Panc1 (cell line): ENCODE results near the gene UBXN6. TPM values are rescaled to one million over a fixed set of nuclear protein-coding genes. Genes with fewer than 3 reads are reported as not detected.

Source experiments
- ATAC-seq: fragments of 200-7000 bp; cut with Tn5 transposase; 2 replicates; pipeline ENCODE4 v1.9.1; 2020; ENCODE audit warnings: mild to moderate bottlenecking, moderate library complexity
- BruUV-seq: library from RNA; stranded (reverse); fragments of 400-500 nt; replicated peaks from 2 replicates; lab custom pipeline; 2021; lab: Mats Ljungman, UMichigan
- CTCF ChIA-PET: fragments of 300-600 bp; sonication (Branson Sonifier 250); formaldehyde crosslinking; loops from one replicate; lab custom pipeline; 2022; ENCODE audit warnings: antibody characterized with exemption; lab: Charles Lee
- POLR2A ChIA-PET: fragments of 300-600 bp; sonication (Branson Sonifier 250); formaldehyde crosslinking; loops from one replicate; lab custom pipeline; 2022; ENCODE audit warnings: antibody characterized with exemption; lab: Charles Lee
- DNase-seq: peaks from one replicate; pipeline ENCODE4 v3.0.0-alpha.2; 2010; ENCODE audit warnings: low read depth, low spot score
- H3K27ac ChIP-seq: 2 replicates; pipeline ENCODE4 v1.5.1; 2011; ENCODE audit warnings: mild to moderate bottlenecking, low read length, inconsistent platforms
- H3K27me3 ChIP-seq: fragments of 200-500 bp; sonication (Bioruptor generic); 2 replicates; pipeline ENCODE4 v1.6.0; 2014; ENCODE audit warnings: low read length, inconsistent platforms; ENCODE audit not compliant: control insufficient read depth, insufficient read depth
- H3K36me3 ChIP-seq: fragments of 200-500 bp; sonication (Bioruptor generic); 2 replicates; pipeline ENCODE4 v1.5.1; 2014; ENCODE audit warnings: inconsistent platforms, mild to moderate bottlenecking, low read length, moderate library complexity; ENCODE audit not compliant: control insufficient read depth, insufficient read depth
- H3K4me1 ChIP-seq: 2 replicates; pipeline ENCODE4 v1.5.1; 2011; ENCODE audit warnings: inconsistent platforms, mild to moderate bottlenecking, low read length, moderate library complexity; ENCODE audit not compliant: control insufficient read depth, insufficient read depth
- H3K4me3 ChIP-seq, 2 experiments: 2 replicates each; pipeline ENCODE4 v1.5.1; 2011 to 2012; ENCODE audit warnings: low read depth in 2 of 2, low read length in 2 of 2, mild to moderate bottlenecking in 2 of 2, inconsistent platforms in 1 of 2, moderate library complexity in 1 of 2
- H3K9me3 ChIP-seq: fragments of 200-500 bp; sonication (Bioruptor generic); 2 replicates; pipeline ENCODE4 v1.5.1; 2014; ENCODE audit warnings: low read depth, mild to moderate bottlenecking, inconsistent platforms, low read length, moderate library complexity; ENCODE audit not compliant: control insufficient read depth, insufficient read depth
- POLR2AphosphoS5 ChIP-seq: IDR thresholded peaks from 2 replicates; pipeline ENCODE4 v1.6.1; 2012; ENCODE audit warnings: mild to moderate bottlenecking, low read depth, low read length, moderate library complexity
- SIN3A ChIP-seq: IDR thresholded peaks from 2 replicates; pipeline ENCODE4 v1.6.1; 2012; ENCODE audit warnings: low read depth, mild to moderate bottlenecking, low read length, moderate library complexity, borderline replicate concordance; ENCODE audit not compliant: insufficient read depth
- TCF7L2 ChIP-seq: IDR thresholded peaks from 2 replicates; pipeline ENCODE4 v1.6.1; 2011; ENCODE audit warnings: mild to moderate bottlenecking, low read depth, low read length, inconsistent platforms
- in situ Hi-C: cut with HindIII; loops from 2 replicates; pipeline ENCODE4 v1.10.0; 2016; ENCODE audit warnings: low sequenced_read_pairs, low pct_unique_long_range_greater_than_20kb
- intact Hi-C: fragments of 100-400 bp; cut with micrococcal nuclease; formaldehyde crosslinking; loops from one replicate; pipeline ENCODE4 v1.10.0; 2022; ENCODE audit not compliant: unreplicated experiment
- total RNA-seq: library from RNA; stranded (reverse); gene quantifications from one replicate; pipeline ENCODE4 v1.2.1, GENCODE V29; 2021; ENCODE audit not compliant: unreplicated experiment
- TF ChIP-seq, protein P1 (sequence below): fragments of 450-650 bp; IDR thresholded peaks from 2 replicates; pipeline ENCODE4 v1.5.1; 2017; ENCODE audit warnings: mild to moderate bottlenecking
- TF ChIP-seq, protein P2 (sequence below), 2 experiments: IDR thresholded peaks; 2 replicates each; pipeline ENCODE4 v1.6.1; 2011 to 2012; ENCODE audit warnings: low read depth in 2 of 2, control low read depth in 1 of 2, low read length in 1 of 2, mild to moderate bottlenecking in 1 of 2, moderate library complexity in 1 of 2; ENCODE audit not compliant: insufficient read depth in 1 of 2

The UBXN6 gene
- total RNA-seq, 1 experiment from 2014 or later = 55.6 TPM

DNA sequence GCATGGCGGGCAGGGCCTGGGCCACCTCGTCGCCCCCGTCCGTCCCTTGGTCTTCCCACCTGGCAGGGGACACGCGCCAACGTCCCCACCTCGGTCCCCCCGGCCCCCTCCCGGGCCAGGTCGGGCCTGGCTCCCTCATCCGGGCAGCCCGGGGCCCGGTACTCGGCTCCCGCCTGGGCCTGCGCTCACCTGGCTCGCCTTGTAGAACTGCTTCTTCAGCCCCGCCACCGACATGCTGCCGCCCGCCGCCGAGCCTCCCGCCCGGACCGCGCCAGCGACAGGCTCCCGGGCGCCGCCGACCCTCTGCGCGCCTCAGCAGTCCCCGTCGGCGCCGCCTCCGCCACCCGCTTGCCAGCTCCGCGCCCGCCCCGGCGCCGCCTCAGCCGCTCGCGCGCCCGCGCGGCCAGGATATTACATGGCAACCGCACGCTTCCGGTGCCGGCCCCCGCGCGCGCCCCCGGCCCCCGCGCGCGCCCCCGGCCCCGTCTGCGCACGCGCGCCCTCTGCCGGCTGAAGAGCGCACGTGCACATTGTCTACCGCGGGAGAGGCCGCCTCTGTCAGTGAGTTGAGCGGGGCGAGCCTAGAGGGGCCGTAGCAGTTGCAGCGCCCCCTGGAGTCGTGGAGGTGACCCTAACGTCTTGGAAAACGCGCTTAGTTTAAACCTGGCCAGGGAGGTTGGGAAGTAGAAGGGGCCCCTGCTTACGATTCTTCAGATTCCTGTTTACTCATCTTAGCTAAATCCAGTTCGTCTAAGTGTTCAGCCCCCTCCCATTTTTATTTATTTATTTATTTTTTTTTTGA is 57.3 kb downstream of the UBXN6 start, which contains the start of gene SH3GL1:
TSS of gene SH3GL1 (minus strand) at position 413 of the 802 bp plus-strand sequence. CDS start at position 234, 179 bp downstream.
- POLR2A ChIA-PET = interaction anchor here (0.5 kb wide), 1 partner anchor 34 kb away, joined by 3 read pairs; no protein-coding TSS in a partner anchor
- no peaks in the 10 kb centered on the region for H3K9me3 ChIP-seq
- CTCF ChIA-PET = interaction anchor here (0.6 to 0.7 kb wide), 5 partner anchors 8 to 156 kb away, joined by 3 to 6 read pairs (median 3); no protein-coding TSS in a partner anchor
- peak; percentile 85 for ATAC-seq
- H3K4me3 ChIP-seq = peak within 1 kb of the TSS; percentile 80 to 92
- DNase-seq = peak; percentile 45
- peak within 1 kb of the TSS; percentile 89 for H3K27ac ChIP-seq
- BruUV-seq = no TSS peak
- H3K27me3 ChIP-seq = no peaks in the 10 kb centered on the region
- in situ Hi-C loops = no loop called here
- intact Hi-C loops = loop anchor here (5.0 kb wide), 1 partner anchor 33 kb away; no protein-coding TSS in a partner anchor
- TF ChIP-seq POLR2AphosphoS5 (peak; percentile 23; the same call in 1 of the 2 replicates), TCF7L2 (no peak)
- TF ChIP-seq, protein P1, sequence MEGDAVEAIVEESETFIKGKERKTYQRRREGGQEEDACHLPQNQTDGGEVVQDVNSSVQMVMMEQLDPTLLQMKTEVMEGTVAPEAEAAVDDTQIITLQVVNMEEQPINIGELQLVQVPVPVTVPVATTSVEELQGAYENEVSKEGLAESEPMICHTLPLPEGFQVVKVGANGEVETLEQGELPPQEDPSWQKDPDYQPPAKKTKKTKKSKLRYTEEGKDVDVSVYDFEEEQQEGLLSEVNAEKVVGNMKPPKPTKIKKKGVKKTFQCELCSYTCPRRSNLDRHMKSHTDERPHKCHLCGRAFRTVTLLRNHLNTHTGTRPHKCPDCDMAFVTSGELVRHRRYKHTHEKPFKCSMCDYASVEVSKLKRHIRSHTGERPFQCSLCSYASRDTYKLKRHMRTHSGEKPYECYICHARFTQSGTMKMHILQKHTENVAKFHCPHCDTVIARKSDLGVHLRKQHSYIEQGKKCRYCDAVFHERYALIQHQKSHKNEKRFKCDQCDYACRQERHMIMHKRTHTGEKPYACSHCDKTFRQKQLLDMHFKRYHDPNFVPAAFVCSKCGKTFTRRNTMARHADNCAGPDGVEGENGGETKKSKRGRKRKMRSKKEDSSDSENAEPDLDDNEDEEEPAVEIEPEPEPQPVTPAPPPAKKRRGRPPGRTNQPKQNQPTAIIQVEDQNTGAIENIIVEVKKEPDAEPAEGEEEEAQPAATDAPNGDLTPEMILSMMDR = peak; percentile 99
- H3K36me3 ChIP-seq = peaks cover 2% of the 10 kb centered on the region; the same call in 1 of the 2 replicates
- H3K4me1 ChIP-seq = peaks cover 10% of the 10 kb centered on the region

DNA sequence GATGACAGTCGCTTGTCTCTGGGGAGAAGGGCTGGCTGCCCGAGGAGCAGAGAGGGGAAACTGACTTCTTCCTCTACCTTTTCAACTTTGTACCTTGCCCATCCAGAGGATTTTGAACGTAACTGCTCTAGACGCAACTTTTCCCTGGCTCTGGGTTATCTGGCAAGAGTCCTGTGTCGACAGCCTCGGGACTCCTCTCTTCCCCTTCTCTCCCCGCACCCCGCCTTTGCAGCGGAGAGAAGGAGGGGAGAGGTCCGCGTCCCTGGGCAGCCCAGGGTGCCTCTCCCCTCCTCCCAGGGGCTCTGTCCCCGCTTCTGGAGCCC is 57.8 kb downstream of the UBXN6 start:
- Histone ChIP-seq H3K36me3 (peaks cover 2% of the 10 kb centered on the region; the same call in 1 of the 2 replicates), H3K9me3 (no peaks in the 10 kb centered on the region), H3K4me3 (peak overlapping the region; percentile 80 to 92), H3K4me1 (peaks cover 10% of the 10 kb centered on the region), H3K27ac (peak overlapping the region; percentile 89), H3K27me3 (no peaks in the 10 kb centered on the region)
- TF ChIP-seq, protein P2, sequence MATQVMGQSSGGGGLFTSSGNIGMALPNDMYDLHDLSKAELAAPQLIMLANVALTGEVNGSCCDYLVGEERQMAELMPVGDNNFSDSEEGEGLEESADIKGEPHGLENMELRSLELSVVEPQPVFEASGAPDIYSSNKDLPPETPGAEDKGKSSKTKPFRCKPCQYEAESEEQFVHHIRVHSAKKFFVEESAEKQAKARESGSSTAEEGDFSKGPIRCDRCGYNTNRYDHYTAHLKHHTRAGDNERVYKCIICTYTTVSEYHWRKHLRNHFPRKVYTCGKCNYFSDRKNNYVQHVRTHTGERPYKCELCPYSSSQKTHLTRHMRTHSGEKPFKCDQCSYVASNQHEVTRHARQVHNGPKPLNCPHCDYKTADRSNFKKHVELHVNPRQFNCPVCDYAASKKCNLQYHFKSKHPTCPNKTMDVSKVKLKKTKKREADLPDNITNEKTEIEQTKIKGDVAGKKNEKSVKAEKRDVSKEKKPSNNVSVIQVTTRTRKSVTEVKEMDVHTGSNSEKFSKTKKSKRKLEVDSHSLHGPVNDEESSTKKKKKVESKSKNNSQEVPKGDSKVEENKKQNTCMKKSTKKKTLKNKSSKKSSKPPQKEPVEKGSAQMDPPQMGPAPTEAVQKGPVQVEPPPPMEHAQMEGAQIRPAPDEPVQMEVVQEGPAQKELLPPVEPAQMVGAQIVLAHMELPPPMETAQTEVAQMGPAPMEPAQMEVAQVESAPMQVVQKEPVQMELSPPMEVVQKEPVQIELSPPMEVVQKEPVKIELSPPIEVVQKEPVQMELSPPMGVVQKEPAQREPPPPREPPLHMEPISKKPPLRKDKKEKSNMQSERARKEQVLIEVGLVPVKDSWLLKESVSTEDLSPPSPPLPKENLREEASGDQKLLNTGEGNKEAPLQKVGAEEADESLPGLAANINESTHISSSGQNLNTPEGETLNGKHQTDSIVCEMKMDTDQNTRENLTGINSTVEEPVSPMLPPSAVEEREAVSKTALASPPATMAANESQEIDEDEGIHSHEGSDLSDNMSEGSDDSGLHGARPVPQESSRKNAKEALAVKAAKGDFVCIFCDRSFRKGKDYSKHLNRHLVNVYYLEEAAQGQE (IDR thresholded peaks at IDR 0.05; ENCODE audit: insufficient read depth in 1 of 2, low read depth in 2 of 2, low read length in 1 of 2) = no peak
- TF ChIP-seq SIN3A (no peak), POLR2AphosphoS5 (no peak), TCF7L2 (no peak)
- TF ChIP-seq, protein P1 = no peak
- intact Hi-C loops (loop anchor here (5.0 kb wide), 1 partner anchor 32 kb away; no protein-coding TSS in a partner anchor), in situ Hi-C loops (no loop called here)
- BruUV-seq = no TSS peak
- ChIA-PET POLR2A (no interaction called here), CTCF (interaction anchor here (0.6 kb wide), 1 partner anchor 8 kb away, joined by 3 read pairs; no protein-coding TSS in a partner anchor)
- peak; percentile 20 for ATAC-seq
- DNase-seq = no peak
